Immature natural killer cell (primary cell): ENCODE data around the gene PMS1. TPM values are rescaled to one million over a fixed set of nuclear protein-coding genes. Genes with fewer than 3 reads are reported as not detected.

ENCODE experiments used
- DNase-seq, 3 donors: peaks; one replicate each; pipeline ENCODE4 v3.0.0; 2022; ENCODE audit warnings: mixed read lengths in 1 of 3
- H3K27ac Mint-ChIP-seq, 6 donors: one replicate each; pipeline ENCODE4 v1.8.0; 2020; ENCODE audit warnings: mixed read lengths in 6 of 6, mild to moderate bottlenecking in 5 of 6, inconsistent platforms in 4 of 6, moderate library complexity in 3 of 6
- H3K27me3 Mint-ChIP-seq, 3 donors: one replicate each; pipeline ENCODE4 v1.8.0; 2020 to 2021; ENCODE audit warnings: low read depth in 3 of 3, mild to moderate bottlenecking in 3 of 3, mixed read lengths in 3 of 3, moderate library complexity in 3 of 3, inconsistent platforms in 1 of 3
- H3K36me3 Mint-ChIP-seq, 3 donors: one replicate each; pipeline ENCODE4 v1.8.0; 2020; ENCODE audit warnings: mixed read lengths in 3 of 3, inconsistent platforms in 2 of 3, mild to moderate bottlenecking in 2 of 3
- H3K4me1 Mint-ChIP-seq, 2 donors: one replicate each; pipeline ENCODE4 v1.8.0; 2020; ENCODE audit warnings: inconsistent platforms in 2 of 2, mild to moderate bottlenecking in 2 of 2, mixed read lengths in 2 of 2, moderate library complexity in 1 of 2
- H3K4me3 Mint-ChIP-seq, 5 donors: one replicate each; pipeline ENCODE4 v1.8.0; 2020; ENCODE audit warnings: mild to moderate bottlenecking in 5 of 5, mixed read lengths in 5 of 5, inconsistent platforms in 3 of 5, moderate library complexity in 3 of 5
- H3K9me3 Mint-ChIP-seq, 6 donors: one replicate each; pipeline ENCODE4 v1.8.0; 2020; ENCODE audit warnings: mild to moderate bottlenecking in 6 of 6, mixed read lengths in 6 of 6, inconsistent platforms in 4 of 6, moderate library complexity in 3 of 6
- polyA plus RNA-seq, 3 donors: library from polyadenylated mRNA; unstranded; fragments of 300-500 nt; fragmentation: Illumina TruSeq; gene quantifications; one replicate each; pipeline ENCODE4 v1.2.3, GENCODE V29; 2021

The PMS1 gene
- polyA plus RNA-seq, 3 donors from 2014 or later, result 6.3 to 20.1 (median 12.5) TPM

- H3K27ac Mint-ChIP-seq, result no peak overlapping the region
- H3K4me3 Mint-ChIP-seq, result no peak overlapping the region
- H3K4me1 Mint-ChIP-seq, result no peaks in the 10 kb centered on the region
- peaks cover 11 to 31% (median 28%) of the 10 kb centered on the region in 3 donors for H3K36me3 Mint-ChIP-seq
- H3K9me3 Mint-ChIP-seq, result no peaks in the 10 kb centered on the region
- no peaks in the 10 kb centered on the region for H3K27me3 Mint-ChIP-seq
- DNase-seq, result no peak
Observed at GRCh38 chr2:189858291-189858690, 74.0 kb downstream of the PMS1 start.

GRCh38 chr2:189860161-189860560 is 75.9 kb downstream of the PMS1 start:
- DNase-seq, result no peak

DNA sequence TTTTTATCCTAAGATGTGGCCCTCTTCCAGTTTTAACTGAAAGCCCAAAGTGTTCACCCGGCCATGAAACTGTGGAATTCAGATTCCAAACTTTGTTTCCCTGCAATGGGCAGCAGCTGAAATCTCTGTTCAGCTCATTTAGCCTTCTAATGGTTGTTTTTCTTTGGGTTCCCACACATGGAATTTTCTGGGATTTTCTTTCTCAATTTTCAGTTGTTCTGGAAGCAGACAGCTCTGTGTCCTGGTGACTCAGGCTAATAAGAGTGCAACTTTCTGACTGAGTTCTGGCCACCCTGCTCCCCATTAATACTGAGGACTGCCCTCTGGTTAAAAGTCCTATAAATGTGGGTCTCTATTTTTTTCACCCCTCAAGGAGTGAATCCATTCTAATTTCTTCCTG is 78.5 kb downstream of the PMS1 start:
- H3K27me3 Mint-ChIP-seq, result no peaks in the 10 kb centered on the region
- H3K9me3 Mint-ChIP-seq, result no peaks in the 10 kb centered on the region
- peaks cover 11 to 35% (median 30%) of the 10 kb centered on the region in 3 donors for H3K36me3 Mint-ChIP-seq
- no peak overlapping the region for H3K4me3 Mint-ChIP-seq
- H3K27ac Mint-ChIP-seq, result no peak overlapping the region
- no peaks in the 10 kb centered on the region for H3K4me1 Mint-ChIP-seq
- no peak for DNase-seq

More at GRCh38 chr2:189860161-189860560, 75.9 kb downstream of the PMS1 start:
- no peaks in the 10 kb centered on the region for H3K9me3 Mint-ChIP-seq
- H3K4me3 Mint-ChIP-seq, result no peak overlapping the region
- H3K36me3 Mint-ChIP-seq, result peaks cover 11 to 36% (median 28%) of the 10 kb centered on the region in 3 donors
- H3K27me3 Mint-ChIP-seq, result no peaks in the 10 kb centered on the region
- H3K4me1 Mint-ChIP-seq, result no peaks in the 10 kb centered on the region
- H3K27ac Mint-ChIP-seq, result peak overlapping the region in 1 of 6 donors; percentile 50

- H3K4me3 Mint-ChIP-seq, result no peak overlapping the region
- H3K36me3 Mint-ChIP-seq, result peaks cover 11 to 39% (median 30%) of the 10 kb centered on the region in 3 donors
- H3K4me1 Mint-ChIP-seq, result no peaks in the 10 kb centered on the region
- H3K27ac Mint-ChIP-seq, result no peak overlapping the region
- no peaks in the 10 kb centered on the region for H3K27me3 Mint-ChIP-seq
- H3K9me3 Mint-ChIP-seq, result no peaks in the 10 kb centered on the region
- DNase-seq, result no peak
Observed at GRCh38 chr2:189865826-189866225, 81.6 kb downstream of the PMS1 start.

GRCh38 chr2:189866296-189866695 is 82.0 kb downstream of the PMS1 start:
- H3K4me1 Mint-ChIP-seq, result no peaks in the 10 kb centered on the region
- no peaks in the 10 kb centered on the region for H3K9me3 Mint-ChIP-seq
- H3K36me3 Mint-ChIP-seq, result peaks cover 11 to 42% (median 30%) of the 10 kb centered on the region in 3 donors
- DNase-seq, result no peak
- H3K4me3 Mint-ChIP-seq, result no peak overlapping the region
- no peak overlapping the region for H3K27ac Mint-ChIP-seq
- H3K27me3 Mint-ChIP-seq, result no peaks in the 10 kb centered on the region

DNA sequence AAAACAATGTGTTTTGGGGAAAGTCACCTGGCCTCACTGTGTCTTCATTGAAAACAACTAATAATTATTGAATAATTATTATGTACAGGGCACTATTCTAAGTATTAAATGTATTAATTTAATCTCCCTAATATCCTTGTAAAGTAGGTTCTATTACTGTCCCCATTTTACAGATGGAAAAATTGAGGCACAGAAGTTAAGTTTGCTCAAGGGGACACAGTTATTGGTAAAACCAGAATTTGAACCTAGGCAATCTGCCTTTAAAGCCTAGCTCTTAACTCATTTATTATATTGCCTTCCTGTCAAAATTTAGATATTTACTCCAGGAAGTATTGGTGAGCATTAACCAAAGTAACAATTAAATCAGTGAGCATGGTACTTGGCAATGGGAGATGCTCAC is 84.6 kb downstream of the PMS1 start:
- H3K4me3 Mint-ChIP-seq, result no peak overlapping the region
- DNase-seq, result no peak
- no peaks in the 10 kb centered on the region for H3K4me1 Mint-ChIP-seq
- H3K9me3 Mint-ChIP-seq, result no peaks in the 10 kb centered on the region
- no peak overlapping the region for H3K27ac Mint-ChIP-seq
- peaks cover 7 to 35% (median 27%) of the 10 kb centered on the region in 3 donors for H3K36me3 Mint-ChIP-seq
- H3K27me3 Mint-ChIP-seq, result no peaks in the 10 kb centered on the region

- no peaks in the 10 kb centered on the region for H3K9me3 Mint-ChIP-seq
- peaks cover 14 to 40% (median 36%) of the 10 kb centered on the region in 3 donors for H3K36me3 Mint-ChIP-seq
- no peaks in the 10 kb centered on the region for H3K27me3 Mint-ChIP-seq
- no peak overlapping the region for H3K27ac Mint-ChIP-seq
- no peak overlapping the region for H3K4me3 Mint-ChIP-seq
- DNase-seq, result no peak
- peaks cover 12 to 16% of the 10 kb centered on the region in 2 donors for H3K4me1 Mint-ChIP-seq
Observed at GRCh38 chr2:189870381-189871085, 86.3 kb downstream of the PMS1 start.

GRCh38 chr2:189873696-189874095 is 89.4 kb downstream of the PMS1 start:
- peaks cover 14 to 16% of the 10 kb centered on the region in 2 donors for H3K4me1 Mint-ChIP-seq
- DNase-seq, result no peak
- no peak overlapping the region for H3K4me3 Mint-ChIP-seq
- H3K36me3 Mint-ChIP-seq, result peaks cover 31 to 50% (median 42%) of the 10 kb centered on the region in 3 donors
- H3K27ac Mint-ChIP-seq, result no peak overlapping the region
- H3K9me3 Mint-ChIP-seq, result no peaks in the 10 kb centered on the region
- no peaks in the 10 kb centered on the region for H3K27me3 Mint-ChIP-seq

DNA sequence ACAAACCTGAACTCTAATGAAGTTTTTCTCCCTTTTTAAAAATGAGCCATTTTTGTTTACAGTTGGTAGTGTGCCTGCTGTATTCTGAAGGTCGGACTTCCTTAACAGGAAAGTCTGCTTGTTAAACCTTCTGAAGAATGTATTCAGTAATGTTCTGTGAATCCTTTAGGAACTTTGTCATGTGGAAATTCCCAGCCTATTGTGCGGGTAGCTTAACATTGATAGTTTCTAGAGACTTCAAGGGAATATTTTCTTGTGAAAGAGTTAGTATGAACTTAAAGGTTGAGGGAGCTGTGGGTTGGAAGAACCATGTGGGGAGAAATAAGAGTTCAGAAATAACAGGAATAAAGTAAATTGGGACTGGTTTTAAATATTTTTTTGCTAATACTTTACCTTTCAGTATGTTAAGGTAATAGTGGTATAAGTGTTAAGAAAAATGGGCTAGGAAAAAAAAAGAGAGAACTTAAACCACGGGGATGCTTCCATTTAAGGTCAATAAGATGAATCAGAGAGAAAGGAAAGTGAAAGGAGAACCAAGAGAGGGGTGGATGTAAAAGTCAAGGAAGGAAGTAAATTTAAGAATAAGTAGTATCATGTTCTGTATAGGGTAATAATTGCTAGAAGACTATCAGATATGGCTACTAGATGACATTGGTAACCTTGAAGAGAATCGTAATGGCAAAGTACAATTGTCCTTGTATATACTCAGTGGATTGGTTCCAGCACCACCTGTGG is 90.5 kb downstream of the PMS1 start:
- DNase-seq, result peak in 1 of 3 donors; percentile 1
- no peaks in the 10 kb centered on the region for H3K27me3 Mint-ChIP-seq
- H3K36me3 Mint-ChIP-seq, result peaks cover 31 to 51% (median 42%) of the 10 kb centered on the region in 3 donors
- peak overlapping the region; percentile 3 to 71 (median 35) for H3K4me3 Mint-ChIP-seq
- H3K9me3 Mint-ChIP-seq, result no peaks in the 10 kb centered on the region
- peak overlapping the region; percentile 2 to 66 (median 48) for H3K27ac Mint-ChIP-seq
- H3K4me1 Mint-ChIP-seq, result peaks cover 14 to 16% of the 10 kb centered on the region in 2 donors

- Mint-ChIP-seq H3K27ac (peak overlapping the region in 2 of 6 donors; percentile 21 to 31), H3K36me3 (peaks cover 31 to 46% (median 42%) of the 10 kb centered on the region in 3 donors)
Observed at GRCh38 chr2:189876271-189876670, 92.0 kb downstream of the PMS1 start.

DNA sequence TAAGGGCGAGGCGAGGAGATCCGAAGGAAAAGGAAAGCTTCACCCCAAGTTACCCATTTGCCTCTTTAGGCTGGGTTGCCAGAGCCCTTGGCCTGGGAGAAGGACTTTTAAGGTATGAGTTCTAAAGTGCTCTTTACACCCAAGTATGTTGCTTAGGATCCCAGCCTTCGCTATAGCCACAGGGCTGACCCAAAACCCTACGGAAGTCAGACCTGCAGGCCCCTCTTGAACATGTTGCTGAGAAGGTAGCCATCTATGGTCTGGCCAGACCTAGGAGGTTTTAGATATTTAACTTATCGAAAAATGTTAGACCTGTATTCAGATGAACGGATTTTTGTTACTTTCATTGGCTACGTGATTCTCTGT is 95.4 kb downstream of the PMS1 start:
- no peak overlapping the region for H3K4me3 Mint-ChIP-seq
- peaks cover 0 to 1% (median 1%) of the 10 kb centered on the region in 3 donors for H3K27me3 Mint-ChIP-seq
- no peak for DNase-seq
- H3K9me3 Mint-ChIP-seq, result no peaks in the 10 kb centered on the region
- H3K27ac Mint-ChIP-seq, result no peak overlapping the region
- H3K36me3 Mint-ChIP-seq, result peaks cover 24 to 32% (median 25%) of the 10 kb centered on the region in 3 donors
- peaks cover 9% of the 10 kb centered on the region in 2 donors for H3K4me1 Mint-ChIP-seq

More at GRCh38 chr2:189876271-189876670, 92.0 kb downstream of the PMS1 start:
- Mint-ChIP-seq H3K4me3 (no peak overlapping the region), H3K27me3 (no peaks in the 10 kb centered on the region), H3K4me1 (peaks cover 14 to 16% of the 10 kb centered on the region in 2 donors), H3K9me3 (no peaks in the 10 kb centered on the region)
- no peak for DNase-seq

DNA sequence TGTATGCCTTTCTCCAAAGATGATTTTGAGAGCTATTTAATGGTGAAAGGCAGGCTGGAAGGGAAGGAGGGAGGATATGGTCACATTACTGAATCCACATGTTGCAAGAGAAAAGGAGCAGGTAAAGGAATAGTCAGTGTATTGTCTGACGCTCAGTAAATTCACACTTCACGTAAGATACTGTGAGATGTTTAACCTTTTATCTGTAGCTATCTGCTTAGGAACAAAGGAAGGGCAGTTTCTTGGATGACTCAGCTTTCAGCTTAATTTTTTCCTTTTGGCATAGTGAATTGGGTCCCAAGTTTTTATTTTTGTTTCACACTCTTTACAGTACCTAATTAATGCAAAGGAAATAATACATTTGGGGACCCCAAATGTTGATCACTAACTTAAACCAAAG is 96.2 kb downstream of the PMS1 start:
- no peaks in the 10 kb centered on the region for H3K9me3 Mint-ChIP-seq
- no peak overlapping the region for H3K4me3 Mint-ChIP-seq
- H3K27ac Mint-ChIP-seq, result no peak overlapping the region
- H3K4me1 Mint-ChIP-seq, result peaks cover 1 to 2% of the 10 kb centered on the region in 2 donors
- no peak for DNase-seq
- peaks cover 17 to 25% (median 18%) of the 10 kb centered on the region in 3 donors for H3K36me3 Mint-ChIP-seq
- peaks cover 0 to 2% (median 1%) of the 10 kb centered on the region in 3 donors for H3K27me3 Mint-ChIP-seq

- H3K27me3 Mint-ChIP-seq, result peaks cover 0 to 2% (median 1%) of the 10 kb centered on the region in 3 donors
- no peaks in the 10 kb centered on the region for H3K9me3 Mint-ChIP-seq
- H3K4me3 Mint-ChIP-seq, result no peak overlapping the region
- peaks cover 15 to 22% (median 16%) of the 10 kb centered on the region in 3 donors for H3K36me3 Mint-ChIP-seq
- peaks cover 0 to 2% of the 10 kb centered on the region in 2 donors for H3K4me1 Mint-ChIP-seq
- DNase-seq, result no peak
- no peak overlapping the region for H3K27ac Mint-ChIP-seq
Observed at GRCh38 chr2:189880832-189881492, 96.7 kb downstream of the PMS1 start.

- Mint-ChIP-seq H3K27me3 (peaks cover 0 to 12% (median 4%) of the 10 kb centered on the region in 3 donors), H3K4me1 (no peaks in the 10 kb centered on the region), H3K4me3 (no peak overlapping the region), H3K9me3 (peaks cover 0 to 8% (median 0%) of the 10 kb centered on the region in 6 donors), H3K27ac (no peak overlapping the region), H3K36me3 (no peaks in the 10 kb centered on the region)
- DNase-seq, result no peak
Observed at GRCh38 chr2:189885368-189885767, 101.1 kb downstream of the PMS1 start.
